ENCODE data around the gene RAB8B. TPM values are rescaled to one million over a fixed set of nuclear protein-coding genes. Genes with fewer than 3 reads are reported as not detected.

The RAB8B gene
- total and polyA plus RNA-seq, 10 of the 15 experiments (the other 5 are each of a cell fraction or from before 2014, with no cell fraction given): 17.8 to 104 (median 65.1) TPM

DNA sequence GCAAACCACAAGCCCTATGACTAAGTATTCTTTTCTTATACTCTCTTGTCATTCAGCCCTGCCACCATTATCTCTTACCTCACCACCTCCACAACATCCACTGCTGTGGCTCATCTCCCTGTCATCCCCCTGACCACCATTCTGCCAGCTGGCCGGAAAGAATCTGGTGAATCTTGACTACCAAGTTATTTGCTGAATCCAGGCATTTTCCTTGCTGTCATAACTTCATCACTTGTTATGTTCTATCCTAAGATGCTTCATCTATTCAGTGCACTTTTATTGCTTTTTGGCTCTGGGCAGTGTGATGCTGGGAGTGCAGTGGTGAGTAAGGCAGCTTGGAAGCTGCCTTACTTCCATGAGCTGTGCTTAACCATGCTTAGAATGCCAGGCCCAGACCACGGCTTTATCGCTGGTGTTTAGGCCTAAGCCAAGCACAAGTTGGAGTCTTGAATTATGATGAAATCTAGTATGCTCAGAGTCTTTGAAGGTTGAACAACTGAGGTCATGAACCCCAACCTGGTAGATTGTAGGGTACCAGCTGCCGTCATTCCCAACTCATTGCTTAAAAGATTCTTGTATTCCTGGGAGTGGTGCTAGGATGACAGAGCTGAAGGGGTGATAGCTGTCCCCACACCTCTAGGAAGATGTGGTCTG, 61.0 kb downstream of the RAB8B start (continued):
- TF ChIP-seq FOXM1 (IDR thresholded peaks at IDR 0.05; ENCODE audit: low read depth, low read length): no peak
- no peak for TF ChIP-seq ASH2L (IDR thresholded peaks at IDR 0.05; ENCODE audit: borderline replicate concordance, low read depth)
- no peak for TF ChIP-seq CREB1 (IDR thresholded peaks at IDR 0.05; ENCODE audit: low read depth)
- no peak for TF ChIP-seq SREBF2 (IDR thresholded peaks at IDR 0.05; ENCODE audit: low read length)
- TF ChIP-seq, protein P1, sequence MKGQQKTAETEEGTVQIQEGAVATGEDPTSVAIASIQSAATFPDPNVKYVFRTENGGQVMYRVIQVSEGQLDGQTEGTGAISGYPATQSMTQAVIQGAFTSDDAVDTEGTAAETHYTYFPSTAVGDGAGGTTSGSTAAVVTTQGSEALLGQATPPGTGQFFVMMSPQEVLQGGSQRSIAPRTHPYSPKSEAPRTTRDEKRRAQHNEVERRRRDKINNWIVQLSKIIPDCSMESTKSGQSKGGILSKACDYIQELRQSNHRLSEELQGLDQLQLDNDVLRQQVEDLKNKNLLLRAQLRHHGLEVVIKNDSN (IDR thresholded peaks at IDR 0.05; ENCODE audit: borderline replicate concordance, extremely low read length, insufficient read depth, low read depth, low read length): no peak
- no peak for TF ChIP-seq NR2C1 (IDR thresholded peaks at IDR 0.05)
- no peak for TF ChIP-seq POU2F2 (IDR thresholded peaks at IDR 0.05; ENCODE audit: borderline replicate concordance, low read depth, low read length)

- ChIA-PET RAD21 (ENCODE audit: unreplicated experiment) (no interaction called here), POLR2A (interaction anchor here (1.0 kb wide), 1 partner anchor 94 kb away, joined by 3 read pairs; the partner anchor contains the start of gene RPS27L), SMC1A (ENCODE audit: uncharacterized antibody, unreplicated experiment) (interaction anchor here (1.0 to 2.9 kb wide), 3 partner anchors 10 to 67 kb away, joined by 3 to 10 read pairs (median 3); no protein-coding TSS in a partner anchor), CTCF (interaction anchor here (1.1 kb wide), 2 partner anchors 10 to 13 kb away, joined by 3 to 5 read pairs; no protein-coding TSS in a partner anchor)
- 97% methylated on average over 2 of the region's 2 CpGs for WGBS (ENCODE audit: insufficient coverage, insufficient replicate concordance, low lambda C conversion rate, missing lambda C conversion rate)
- Histone ChIP-seq H3K9ac (ENCODE audit: control insufficient read depth, insufficient read depth, low read length) (no peak overlapping the region), H2AFZ (ENCODE audit: control insufficient read depth, low read depth, low read length) (no peak overlapping the region), H3K9me3 (replicated peaks; ENCODE audit: control insufficient read depth, insufficient read depth, low read length) (no peaks in the 10 kb centered on the region), H3K27ac (ENCODE audit: control insufficient read depth, insufficient read depth) (no peak overlapping the region), H3K27me3 (replicated peaks in 1 of 2; ENCODE audit: control insufficient read depth in 2 of 2, insufficient read depth in 2 of 2, low read length in 1 of 2) (no peaks in the 10 kb centered on the region), H3K36me3 (ENCODE audit: control insufficient read depth in 2 of 2, insufficient read depth in 2 of 2, low read length in 1 of 2) (peaks cover 2 to 24% of the 10 kb centered on the region in 2 experiments), H3K79me2 (ENCODE audit: control insufficient read depth, insufficient read depth, low read length) (no peaks in the 10 kb centered on the region), H4K20me1 (ENCODE audit: control insufficient read depth, insufficient read depth) (no peaks in the 10 kb centered on the region), H3K4me2 (ENCODE audit: control insufficient read depth, insufficient read depth) (no peak overlapping the region), H3K4me3 (no peak overlapping the region), H3K4me1 (ENCODE audit: control insufficient read depth, insufficient read depth, low read length) (no peaks in the 10 kb centered on the region)
- in situ Hi-C loops (cut with MboI) (no loop called here), intact Hi-C loops (cut with micrococcal nuclease; ENCODE audit: unreplicated experiment) (no loop called here)
- BruUV-seq (replicated peaks): no TSS peak
- ATAC-seq: no peak
- no peak for DNase-seq (ENCODE audit: low read depth, low spot score)
- no peak for FAIRE-seq
- TF ChIP-seq SMARCA5 (IDR thresholded peaks at IDR 0.05) (no peak), USF2 (IDR thresholded peaks at IDR 0.05; ENCODE audit: borderline replicate concordance, low read depth, low read length) (no peak), JUNB (IDR thresholded peaks at IDR 0.05) (no peak), SMAD5 (IDR thresholded peaks at IDR 0.05; ENCODE audit: low read depth) (no peak), HDAC6 (IDR thresholded peaks at IDR 0.05; ENCODE audit: unreplicated experiment) (no peak), ELK1 (IDR thresholded peaks at IDR 0.05; ENCODE audit: low read depth, low read length) (no peak), POU2F2 (IDR thresholded peaks at IDR 0.05; ENCODE audit: borderline replicate concordance, low read depth, low read length) (no peak), EZH2 (IDR thresholded peaks at IDR 0.05; ENCODE audit: borderline replicate concordance, control insufficient read depth, low read depth, low read length) (no peak), BCL11A (IDR thresholded peaks at IDR 0.05; ENCODE audit: low read depth, low read length) (no peak), NFIC (IDR thresholded peaks at IDR 0.05; ENCODE audit: low read depth, low read length) (no peak), RELB (IDR thresholded peaks at IDR 0.05; ENCODE audit: low read depth) (no peak)
Measured at GRCh38 chr15:63251701-63252100, 62.3 kb downstream of the RAB8B start.

Measured in GM12878 (cell line).